Fibroblast of pulmonary artery (primary cell): ENCODE measurements around the gene GALNT9.
"Not testable (repeated sequence)": the region's sequence is repeated elsewhere in the genome, so short reads cannot be mapped to it uniquely, and the experiment has no call there.

Experiments used
- DNase-seq: peaks from one replicate; pipeline ENCODE4 v3.0.0-alpha.2; 2010; ENCODE audit warnings: low read depth
- H3K4me3 ChIP-seq: replicated peaks from 2 replicates; pipeline ENCODE4 v1.5.1; 2011; ENCODE audit warnings: low read depth, mild to moderate bottlenecking, control low read depth, low read length, moderate library complexity
- CTCF ChIP-seq: IDR thresholded peaks from 2 replicates; pipeline ENCODE4 v1.5.1; 2011; ENCODE audit warnings: mild to moderate bottlenecking, control low read depth, low read length, inconsistent platforms; ENCODE audit errors: missing control alignments

Gene GALNT9

GRCh38 chr12:132255642-132256041 is 73.7 kb downstream of the GALNT9 start:
- H3K4me3 ChIP-seq, result no peak overlapping the region
- TF ChIP-seq CTCF, result no peak
- DNase-seq, result no peak

GRCh38 chr12:132253698-132254480 is 75.5 kb downstream of the GALNT9 start:
- DNase-seq, result no peak
- TF ChIP-seq CTCF, result no peak
- H3K4me3 ChIP-seq, result no peak overlapping the region

GRCh38 chr12:132252981-132253380 is 76.4 kb downstream of the GALNT9 start:
- DNase-seq, H3K4me3 ChIP-seq: not testable (repeated sequence)

- TF ChIP-seq CTCF, result no peak
- no peak overlapping the region for H3K4me3 ChIP-seq
- DNase-seq, result no peak
Observed at GRCh38 chr12:132251741-132252490, 77.5 kb downstream of the GALNT9 start.

GRCh38 chr12:132251310-132251709 is 78.1 kb downstream of the GALNT9 start:
- TF ChIP-seq CTCF, result no peak
- H3K4me3 ChIP-seq, result no peak overlapping the region

GRCh38 chr12:132250707-132251106 is 78.7 kb downstream of the GALNT9 start:
- no peak for DNase-seq
- TF ChIP-seq CTCF, result no peak
- no peak overlapping the region for H3K4me3 ChIP-seq

More at GRCh38 chr12:132251310-132251709, 78.1 kb downstream of the GALNT9 start:
- DNase-seq, result no peak

- no peak for TF ChIP-seq CTCF
- H3K4me3 ChIP-seq, result no peak overlapping the region
- DNase-seq, result no peak
Observed at GRCh38 chr12:132249689-132250478, 79.5 kb downstream of the GALNT9 start.
